Uterus (tissue), 4 donors: ENCODE results near the gene SYNPO. TPM values are rescaled to one million over a fixed set of nuclear protein-coding genes. Genes with fewer than 3 reads are reported as not detected.

Experiments used
- DNase-seq, 2 donors: peaks; one replicate each; pipeline ENCODE4 v3.0.0-alpha.2; 2019 to 2020
- H3K27ac ChIP-seq, 2 donors: fragments of 200-600 bp; sonication (generic); 1 replicate in 1 of 2; 2 replicates in 1 of 2; pipeline ENCODE4 v1.5.1; 2016 to 2018
- H3K27me3 ChIP-seq, 2 donors: fragments of 200-600 bp; sonication (generic); one replicate each; pipeline ENCODE4 v1.5.1; 2018 to 2019; ENCODE audit warnings: control low read depth in 1 of 2
- H3K36me3 ChIP-seq, 2 donors: fragments of 200-600 bp; sonication (generic); one replicate each; pipeline ENCODE4 v1.5.1; 2019; ENCODE audit warnings: control low read depth in 1 of 2
- H3K4me1 ChIP-seq, 2 donors: fragments of 200-600 bp; sonication (generic); one replicate each; pipeline ENCODE4 v1.5.1; 2018 to 2019; ENCODE audit warnings: control low read depth in 1 of 2
- H3K4me3 ChIP-seq, 2 donors: fragments of 200-600 bp; sonication (generic); 1 replicate in 1 of 2; 2 replicates in 1 of 2; pipeline ENCODE4 v1.5.1; 2018 to 2019; ENCODE audit warnings: mild to moderate bottlenecking in 1 of 2
- H3K9me3 ChIP-seq, 2 donors: fragments of 200-600 bp; sonication (generic); one replicate each; pipeline ENCODE4 v1.5.1; 2019; ENCODE audit warnings: control low read depth in 1 of 2
- CTCF ChIP-seq, 4 experiments: fragments of 200-600 bp in 2 of 4; fragments of 450-650 bp in 2 of 4; sonication (generic) in 2 of 4; IDR thresholded peaks; one replicate each; pipeline ENCODE4 v1.5.1; 2016 to 2019; ENCODE audit warnings: antibody characterized with exemption in 4 of 4, mild to moderate bottlenecking in 2 of 4, moderate library complexity in 1 of 4
- POLR2A ChIP-seq, 2 donors: fragments of 450-650 bp; IDR thresholded peaks; one replicate each; pipeline ENCODE4 v1.6.1; 2016; ENCODE audit warnings: antibody characterized with exemption in 2 of 2, mild to moderate bottlenecking in 1 of 2, moderate library complexity in 1 of 2
- intact Hi-C: fragments of 100-400 bp; cut with DNase I; formaldehyde crosslinking; loops from one replicate; pipeline ENCODE4 v1.15.1; 2023; ENCODE audit warnings: low total_unique reads
- total RNA-seq, 4 donors: library from RNA; depleted of rRNA in 3 of 4; stranded (reverse); fragments of >200 nt in 3 of 4; gene quantifications; one replicate each; pipeline versions ENCODE4 v1.1.0 to v1.2.4, GENCODE V29; 2014 to 2023
- donor health status: DM: yes; HTN: yes; CAD: no.

SYNPO gene
- total RNA-seq, 4 donors from 2014 or later: 3.6 to 146 (median 10.6) TPM

GRCh38 chr5:150632305-150633160 is 7.9 kb upstream of the SYNPO start:
- intact Hi-C loops: no loop called here
- Histone ChIP-seq H3K36me3 (no peaks in the 10 kb centered on the region), H3K27ac (peak overlapping the region; percentile 59 to 66), H3K27me3 (no peaks in the 10 kb centered on the region), H3K9me3 (no peaks in the 10 kb centered on the region), H3K4me3 (no peak overlapping the region), H3K4me1 (peaks cover 2 to 11% of the 10 kb centered on the region in 2 donors)
- TF ChIP-seq CTCF (IDR thresholded peaks at IDR 0.05): no peak
- no peak for TF ChIP-seq POLR2A (IDR thresholded peaks at IDR 0.05)
- no peak for DNase-seq

- no peak for DNase-seq
- H3K4me1 ChIP-seq: peaks cover 2 to 11% of the 10 kb centered on the region in 2 donors
Observed at GRCh38 chr5:150633429-150633828, 7.0 kb upstream of the SYNPO start.

GRCh38 chr5:150636391-150637244 is 3.8 kb upstream of the SYNPO start:
- intact Hi-C loops: no loop called here
- H3K4me1 ChIP-seq: peaks cover 20 to 23% of the 10 kb centered on the region in 2 donors
- TF ChIP-seq POLR2A (IDR thresholded peaks at IDR 0.05) (no peak), CTCF (IDR thresholded peaks at IDR 0.05) (no peak)
- no peaks in the 10 kb centered on the region for H3K36me3 ChIP-seq
- no peaks in the 10 kb centered on the region for H3K9me3 ChIP-seq
- H3K27me3 ChIP-seq: no peaks in the 10 kb centered on the region
- peak overlapping the region; percentile 94 for H3K27ac ChIP-seq
- no peak overlapping the region for H3K4me3 ChIP-seq
- peak; percentile 71 to 80 for DNase-seq

More at GRCh38 chr5:150633429-150633828, 7.0 kb upstream of the SYNPO start:
- no peaks in the 10 kb centered on the region for H3K36me3 ChIP-seq
- TF ChIP-seq CTCF (IDR thresholded peaks at IDR 0.05) (no peak), POLR2A (IDR thresholded peaks at IDR 0.05) (no peak)
- peak overlapping the region; percentile 59 to 66 for H3K27ac ChIP-seq
- intact Hi-C loops: no loop called here
- H3K4me3 ChIP-seq: no peak overlapping the region
- H3K27me3 ChIP-seq: no peaks in the 10 kb centered on the region
- H3K9me3 ChIP-seq: no peaks in the 10 kb centered on the region

- Histone ChIP-seq H3K36me3 (no peaks in the 10 kb centered on the region), H3K4me3 (no peak overlapping the region), H3K9me3 (no peaks in the 10 kb centered on the region), H3K27me3 (no peaks in the 10 kb centered on the region), H3K27ac (peak overlapping the region; percentile 94), H3K4me1 (peaks cover 26% of the 10 kb centered on the region in 2 donors)
- TF ChIP-seq POLR2A (IDR thresholded peaks at IDR 0.05) (no peak), CTCF (IDR thresholded peaks at IDR 0.05) (no peak)
- intact Hi-C loops: no loop called here
- no peak for DNase-seq
Observed at GRCh38 chr5:150637245-150638052, 3.0 kb upstream of the SYNPO start.
